Stimulated activated CD8-positive, alpha-beta memory T cell treated with anti-CD3 and anti-CD28 coated beads, Interleukin-15, amount 100 ng/mL, for 48 hours (primary cell): ENCODE data around the gene SLC10A7.
"Not testable (repeated sequence)": the region's sequence is repeated elsewhere in the genome, so short reads cannot be mapped to it uniquely, and the experiment has no call there.

ENCODE experiments used
- DNase-seq, 2 donors: peaks; one replicate each; pipeline ENCODE4 v3.0.0-alpha.2; 2020; ENCODE audit warnings: low read depth in 2 of 2

Gene SLC10A7

GRCh38 chr4:146359771-146360170, 162.0 kb downstream of the SLC10A7 start:
- no peak for DNase-seq

GRCh38 chr4:146350114-146350513, 171.6 kb downstream of the SLC10A7 start:
- DNase-seq, result not testable (repeated sequence)

GRCh38 chr4:146349306-146349705, 172.4 kb downstream of the SLC10A7 start:
- DNase-seq, result no peak

- DNase-seq, result no peak
Measured at GRCh38 chr4:146347822-146348221, 173.9 kb downstream of the SLC10A7 start.

- DNase-seq, result no peak
Measured at GRCh38 chr4:146346276-146346675, 175.5 kb downstream of the SLC10A7 start.

- no peak for DNase-seq
Measured at GRCh38 chr4:146343776-146344175, 178.0 kb downstream of the SLC10A7 start.

GRCh38 chr4:146343199-146343598, 178.5 kb downstream of the SLC10A7 start:
- no peak for DNase-seq

GRCh38 chr4:146342600-146343192, 179.0 kb downstream of the SLC10A7 start:
- no peak for DNase-seq

GRCh38 chr4:146340798-146341197, 180.9 kb downstream of the SLC10A7 start:
- DNase-seq, result no peak

- DNase-seq, result no peak
Measured at GRCh38 chr4:146338512-146338911, 183.2 kb downstream of the SLC10A7 start.

- DNase-seq, result no peak
Measured at GRCh38 chr4:146336410-146336807, 185.3 kb downstream of the SLC10A7 start.

GRCh38 chr4:146335763-146336409, 185.9 kb downstream of the SLC10A7 start:
- no peak for DNase-seq

- DNase-seq, result no peak
Measured at GRCh38 chr4:146334862-146335449, 186.8 kb downstream of the SLC10A7 start.

GRCh38 chr4:146333895-146334262, 187.9 kb downstream of the SLC10A7 start:
- no peak for DNase-seq

GRCh38 chr4:146333187-146333894, 188.4 kb downstream of the SLC10A7 start:
- DNase-seq, result no peak

GRCh38 chr4:146330392-146330791, 191.3 kb downstream of the SLC10A7 start:
- DNase-seq, result no peak

- no peak for DNase-seq
Measured at GRCh38 chr4:146329050-146329716, 192.6 kb downstream of the SLC10A7 start.

- no peak for DNase-seq
Measured at GRCh38 chr4:146327859-146328650, 193.7 kb downstream of the SLC10A7 start.

- no peak for DNase-seq
Measured at GRCh38 chr4:146318894-146319293, 202.8 kb downstream of the SLC10A7 start.

GRCh38 chr4:146317783-146318182, 204.0 kb downstream of the SLC10A7 start:
- DNase-seq, result no peak

GRCh38 chr4:146315184-146315583, 206.6 kb downstream of the SLC10A7 start:
- DNase-seq, result no peak
